Activated CD4-positive, CD25-positive, alpha-beta regulatory T cell (primary cell): ENCODE measurements around the gene MS4A4A.

ENCODE experiments used
- DNase-seq, 4 experiments: peaks; one replicate each; lab custom pipeline; 2025; lab: John Stamatoyannopoulos, UW

Gene MS4A4A

DNA sequence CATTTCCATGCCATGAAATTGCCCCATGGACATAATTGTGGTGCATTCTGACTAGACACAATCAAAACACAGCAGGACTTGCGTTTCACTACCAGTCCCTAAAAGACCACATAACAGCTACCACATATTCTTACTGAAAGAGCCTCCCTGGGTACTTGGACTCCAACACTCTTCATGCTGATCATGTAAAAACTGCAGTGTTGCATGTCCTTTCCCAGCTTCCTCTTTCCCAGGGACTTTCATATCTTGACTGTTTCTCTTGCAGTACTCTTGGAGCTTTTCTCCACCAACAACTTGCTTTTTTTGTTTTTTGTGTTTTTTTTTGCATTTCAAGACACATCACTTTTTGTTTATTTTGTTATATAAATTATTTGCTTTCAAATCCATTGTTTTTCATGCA lies 69.5 kb downstream of the MS4A4A start:
- no peak for DNase-seq

DNA sequence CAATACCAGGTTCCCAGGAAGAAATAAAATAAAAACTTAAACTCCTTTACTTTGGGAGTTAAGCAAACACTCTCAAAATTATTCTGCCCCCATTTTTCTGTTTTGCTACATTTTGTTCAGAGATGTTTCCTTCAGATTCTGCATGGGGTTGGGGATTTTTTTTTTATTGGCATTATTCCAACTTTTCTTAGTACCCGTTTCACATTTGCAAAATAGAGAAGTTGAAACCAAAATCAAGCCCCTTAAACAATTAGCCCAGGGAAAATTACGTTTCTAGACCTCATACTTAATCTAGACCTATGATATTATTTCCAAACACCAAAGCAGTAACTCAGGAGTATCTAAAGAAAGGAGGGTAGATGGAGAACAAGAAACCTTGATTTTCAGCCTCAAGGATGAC lies 77.3 kb downstream of the MS4A4A start:
- no peak for DNase-seq
